SK-N-SH (cell line): ENCODE data around the gene DEXI. TPM values are rescaled to one million over a fixed set of nuclear protein-coding genes. Genes with fewer than 3 reads are reported as not detected.

Experiments used
- CTCF ChIA-PET: fragments of 300-600, 350-600 bp; formaldehyde crosslinking; extraction: SDS; loops from one replicate; lab custom pipeline; 2021; lab: Yijun Ruan, JAX
- POLR2A ChIA-PET: fragments of 350-600 bp; sonication (Branson Sonifier 250); formaldehyde crosslinking; extraction: SDS; loops from one replicate; lab custom pipeline; 2020; ENCODE audit warnings: antibody characterized with exemption, inconsistent platforms; lab: Yijun Ruan, JAX
- DNase-seq: peaks from one replicate; pipeline ENCODE4 v3.0.0; 2012
- H2AFZ ChIP-seq: fragments of 200-600 bp; sonication (generic); 2 replicates; pipeline ENCODE4 v1.8.1; 2016; ENCODE audit warnings: antibody characterized with exemption, mild to moderate bottlenecking, low read depth
- H3F3A ChIP-seq: fragments of 200-600 bp; sonication (generic); replicated peaks from 2 replicates; pipeline ENCODE3; 2016; ENCODE audit warnings: antibody characterized with exemption, mild to moderate bottlenecking; ENCODE audit not compliant: insufficient read depth
- H3K27ac ChIP-seq, 2 experiments: fragments of 200-500 bp in 1 of 2; fragments of 200-600 bp in 1 of 2; sonication (Bioruptor generic) in 1 of 2; sonication (generic), shearing (Covaris generic) in 1 of 2; 2 replicates each; pipeline versions ENCODE4 v1.5.1 to v1.6.1; 2014 to 2016; ENCODE audit warnings: low read depth in 2 of 2, inconsistent platforms in 1 of 2, low read length in 1 of 2, mild to moderate bottlenecking in 1 of 2, mixed read lengths in 1 of 2
- H3K27me3 ChIP-seq: fragments of 200-600 bp; sonication (generic), shearing (Covaris generic); 2 replicates; pipeline ENCODE4 v1.6.1; 2016; ENCODE audit warnings: mixed run types; ENCODE audit not compliant: insufficient read depth
- H3K36me3 ChIP-seq, 2 experiments: fragments of 200-500 bp in 1 of 2; fragments of 200-600 bp in 1 of 2; sonication (Bioruptor generic) in 1 of 2; sonication (generic) in 1 of 2; replicated peaks in 1 of 2; 2 replicates each; pipeline versions ENCODE3 to v1.5.1; 2014 to 2016; ENCODE audit warnings: low read length in 1 of 2, mild to moderate bottlenecking in 1 of 2; ENCODE audit not compliant: insufficient read depth in 2 of 2, control insufficient read depth in 1 of 2
- H3K4me1 ChIP-seq, 2 experiments: fragments of 200-500 bp in 1 of 2; fragments of 200-600 bp in 1 of 2; sonication (Bioruptor generic) in 1 of 2; sonication (generic), shearing (Covaris generic) in 1 of 2; 2 replicates each; pipeline versions ENCODE4 v1.5.1 to v1.6.1; 2014 to 2016; ENCODE audit warnings: low read depth in 1 of 2, low read length in 1 of 2, mixed run types in 1 of 2; ENCODE audit not compliant: insufficient read depth in 2 of 2, control insufficient read depth in 1 of 2
- H3K4me2 ChIP-seq: fragments of 200-600 bp; sonication (generic), shearing (Covaris generic); 2 replicates; pipeline ENCODE4 v1.6.1; 2017; ENCODE audit warnings: mixed run types
- H3K4me3 ChIP-seq, 2 experiments: fragments of 200-500 bp in 1 of 2; fragments of 200-600 bp in 1 of 2; sonication (Bioruptor generic) in 1 of 2; sonication (generic), shearing (Covaris generic) in 1 of 2; 2 replicates each; pipeline versions ENCODE4 v1.5.1 to v1.8.1; 2014 to 2016; ENCODE audit warnings: low read depth in 2 of 2, inconsistent platforms in 1 of 2, low read length in 1 of 2, mild to moderate bottlenecking in 1 of 2, mixed read lengths in 1 of 2, moderate library complexity in 1 of 2
- H3K79me2 ChIP-seq: fragments of 200-600 bp; sonication (generic); 2 replicates; pipeline ENCODE4 v1.8.1; 2017; ENCODE audit warnings: mild to moderate bottlenecking; ENCODE audit not compliant: insufficient read depth
- H3K9ac ChIP-seq: fragments of 200-600 bp; sonication (generic); 2 replicates; pipeline ENCODE4 v1.6.1; 2017; ENCODE audit warnings: mixed run types
- H3K9me2 ChIP-seq: fragments of 200-600 bp; sonication (generic); 2 replicates; pipeline ENCODE4 v1.6.1; 2017; ENCODE audit warnings: mixed run types
- H3K9me3 ChIP-seq: fragments of 200-600 bp; sonication (generic); 2 replicates; pipeline ENCODE4 v1.6.1; 2017; ENCODE audit warnings: mixed run types, mild to moderate bottlenecking, moderate library complexity
- H4K20me1 ChIP-seq: fragments of 200-600 bp; sonication (generic); 2 replicates; pipeline ENCODE4 v1.6.1; 2017; ENCODE audit warnings: mild to moderate bottlenecking, mixed run types; ENCODE audit not compliant: insufficient read depth
- ELF1 ChIP-seq: IDR thresholded peaks from 2 replicates; pipeline ENCODE4 v1.4.0; 2012
- EP300 ChIP-seq, 2 experiments: IDR thresholded peaks; 2 replicates each; pipeline versions ENCODE4 v1.4.0 to v1.6.1; 2012; ENCODE audit warnings: borderline replicate concordance in 1 of 2, low read depth in 1 of 2, low read length in 1 of 2
- EZH2phosphoT487 ChIP-seq: fragments of 200-600 bp; sonication (generic); IDR thresholded peaks from 2 replicates; pipeline ENCODE4 v1.6.1; 2017; ENCODE audit warnings: low read depth, mixed run types, mild to moderate bottlenecking, antibody characterized with exemption, moderate library complexity, borderline replicate concordance
- FOXJ3 ChIP-seq: sonication (generic); formaldehyde crosslinking; IDR thresholded peaks from 2 replicates; pipeline ENCODE4 v1.5.1; 2020; ENCODE audit warnings: mild to moderate bottlenecking, missing genetic modification reagents
- FOXM1 ChIP-seq: IDR thresholded peaks from 2 replicates; pipeline ENCODE4 v1.4.0; 2012; ENCODE audit warnings: low read depth, mild to moderate bottlenecking
- GABPA ChIP-seq: IDR thresholded peaks from 2 replicates; pipeline ENCODE4 v1.4.0; 2012; ENCODE audit warnings: low read depth, mild to moderate bottlenecking
- GATA2 ChIP-seq: sonication (generic); formaldehyde crosslinking; IDR thresholded peaks from 2 replicates; pipeline ENCODE4 v1.5.0; 2020; ENCODE audit warnings: mild to moderate bottlenecking, missing genetic modification reagents
- JUND ChIP-seq: IDR thresholded peaks from 2 replicates; pipeline ENCODE4 v1.4.0; 2012
- REST ChIP-seq: IDR thresholded peaks from 2 replicates; pipeline ENCODE4 v1.6.1; 2012; ENCODE audit warnings: mild to moderate bottlenecking, low read depth, low read length, moderate library complexity
- SIN3A ChIP-seq: IDR thresholded peaks from 2 replicates; pipeline ENCODE4 v1.6.1; 2012; ENCODE audit warnings: low read depth, mild to moderate bottlenecking, low read length, moderate library complexity, borderline replicate concordance
- SMC3 ChIP-seq: IDR thresholded peaks from 2 replicates; pipeline ENCODE4 v1.6.1; 2012; ENCODE audit warnings: low read depth, low read length, improper control_type of control experiment
- TAF1 ChIP-seq: IDR thresholded peaks from 2 replicates; pipeline ENCODE4 v1.6.1; 2012; ENCODE audit warnings: low read depth, mild to moderate bottlenecking, low read length, moderate library complexity, borderline replicate concordance
- TCF12 ChIP-seq: IDR thresholded peaks from 2 replicates; pipeline ENCODE4 v1.4.0; 2012
- USF2 ChIP-seq: fragments of 150-350 bp; IDR thresholded peaks from 2 replicates; pipeline ENCODE4 v1.6.1; 2017; ENCODE audit warnings: antibody characterized with exemption, low read length, low read depth, borderline replicate concordance
- WGBS: methylation state at CpG from one replicate; pipeline ENCODE4 v1.1.6; 2017; ENCODE audit warnings: low lambda C conversion rate; 5-methylcytosine and 5-hydroxymethylcytosine counted together
- polyA plus RNA-seq, 3 experiments: library from polyadenylated mRNA; depleted of rRNA; stranded (reverse); fragments of >200 nt; gene quantifications; 2 replicates each; pipeline ENCODE4 v1.2.3, GENCODE V29; 2012
- TF ChIP-seq, protein P1 (sequence below): IDR thresholded peaks from 2 replicates; pipeline ENCODE4 v1.4.0; 2012; ENCODE audit warnings: low read depth, borderline replicate concordance
- TF ChIP-seq, protein P2 (sequence below): IDR thresholded peaks from 2 replicates; pipeline ENCODE4; 2012
- TF ChIP-seq, protein P3 (sequence below): IDR thresholded peaks from 2 replicates; pipeline ENCODE4 v1.4.0; 2012; ENCODE audit warnings: low read depth
- TF ChIP-seq, protein P4 (sequence below): fragments of 150-350 bp; IDR thresholded peaks from 2 replicates; pipeline ENCODE4 v1.6.1; 2016; ENCODE audit warnings: mild to moderate bottlenecking, low read depth, low read length

Gene DEXI
- polyA plus RNA-seq, 1 of the 3 experiments (the other 2 are of a cell fraction) = 55.5 TPM

GRCh38 chr16:10926867-10927266 lies 15.4 kb downstream of the DEXI start:
- Histone ChIP-seq H3K9ac (no peak overlapping the region), H3K4me3 (no peak overlapping the region), H3K4me1 (peaks cover 0 to 5% of the 10 kb centered on the region in 2 experiments; a peak in 1 of 4 replicates), H3K9me3 (no peaks in the 10 kb centered on the region), H3K36me3 (peaks cover 5 to 22% of the 10 kb centered on the region in 2 experiments), H3K27me3 (no peaks in the 10 kb centered on the region), H3K9me2 (no peaks in the 10 kb centered on the region), H3F3A (no peaks in the 10 kb centered on the region), H4K20me1 (peaks cover 20% of the 10 kb centered on the region), H2AFZ (no peak overlapping the region), H3K4me2 (no peak overlapping the region), H3K79me2 (0 out of 2 replicates have a peak, but pooled peaks cover 4% of the 10 kb centered on the region), H3K27ac (no peak overlapping the region)
- ChIA-PET POLR2A (no interaction called here), CTCF (interaction anchor here (1.6 kb wide), 1 partner anchor 8 kb away, joined by 9 read pairs; no protein-coding TSS in a partner anchor)
- WGBS = 91% methylated on average over 5 of the region's 5 CpGs
- TF ChIP-seq, protein P1, sequence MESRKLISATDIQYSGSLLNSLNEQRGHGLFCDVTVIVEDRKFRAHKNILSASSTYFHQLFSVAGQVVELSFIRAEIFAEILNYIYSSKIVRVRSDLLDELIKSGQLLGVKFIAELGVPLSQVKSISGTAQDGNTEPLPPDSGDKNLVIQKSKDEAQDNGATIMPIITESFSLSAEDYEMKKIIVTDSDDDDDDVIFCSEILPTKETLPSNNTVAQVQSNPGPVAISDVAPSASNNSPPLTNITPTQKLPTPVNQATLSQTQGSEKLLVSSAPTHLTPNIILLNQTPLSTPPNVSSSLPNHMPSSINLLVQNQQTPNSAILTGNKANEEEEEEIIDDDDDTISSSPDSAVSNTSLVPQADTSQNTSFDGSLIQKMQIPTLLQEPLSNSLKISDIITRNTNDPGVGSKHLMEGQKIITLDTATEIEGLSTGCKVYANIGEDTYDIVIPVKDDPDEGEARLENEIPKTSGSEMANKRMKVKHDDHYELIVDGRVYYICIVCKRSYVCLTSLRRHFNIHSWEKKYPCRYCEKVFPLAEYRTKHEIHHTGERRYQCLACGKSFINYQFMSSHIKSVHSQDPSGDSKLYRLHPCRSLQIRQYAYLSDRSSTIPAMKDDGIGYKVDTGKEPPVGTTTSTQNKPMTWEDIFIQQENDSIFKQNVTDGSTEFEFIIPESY = no peak
- TF ChIP-seq, protein P2, sequence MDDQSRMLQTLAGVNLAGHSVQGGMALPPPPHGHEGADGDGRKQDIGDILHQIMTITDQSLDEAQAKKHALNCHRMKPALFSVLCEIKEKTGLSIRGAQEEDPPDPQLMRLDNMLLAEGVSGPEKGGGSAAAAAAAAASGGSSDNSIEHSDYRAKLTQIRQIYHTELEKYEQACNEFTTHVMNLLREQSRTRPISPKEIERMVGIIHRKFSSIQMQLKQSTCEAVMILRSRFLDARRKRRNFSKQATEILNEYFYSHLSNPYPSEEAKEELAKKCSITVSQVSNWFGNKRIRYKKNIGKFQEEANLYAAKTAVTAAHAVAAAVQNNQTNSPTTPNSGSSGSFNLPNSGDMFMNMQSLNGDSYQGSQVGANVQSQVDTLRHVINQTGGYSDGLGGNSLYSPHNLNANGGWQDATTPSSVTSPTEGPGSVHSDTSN = no peak
- no peak for TF ChIP-seq FOXJ3 (CRISPR knock-in tag)
- no peak for TF ChIP-seq JUND
- TF ChIP-seq, protein P3, sequence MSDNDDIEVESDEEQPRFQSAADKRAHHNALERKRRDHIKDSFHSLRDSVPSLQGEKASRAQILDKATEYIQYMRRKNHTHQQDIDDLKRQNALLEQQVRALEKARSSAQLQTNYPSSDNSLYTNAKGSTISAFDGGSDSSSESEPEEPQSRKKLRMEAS = no peak
- no peak for TF ChIP-seq FOXM1
- no peak for TF ChIP-seq GATA2 (CRISPR knock-in tag)
- TF ChIP-seq SIN3A = no peak
- TF ChIP-seq TCF12 = no peak
- no peak for TF ChIP-seq ELF1
- no peak for TF ChIP-seq EP300 (IDR thresholded peaks at IDR 0.05; ENCODE audit: borderline replicate concordance in 1 of 2, low read depth in 1 of 2, low read length in 1 of 2)
- TF ChIP-seq TAF1 = no peak
- no peak for TF ChIP-seq EZH2phosphoT487
- no peak for TF ChIP-seq GABPA
- TF ChIP-seq, protein P4, sequence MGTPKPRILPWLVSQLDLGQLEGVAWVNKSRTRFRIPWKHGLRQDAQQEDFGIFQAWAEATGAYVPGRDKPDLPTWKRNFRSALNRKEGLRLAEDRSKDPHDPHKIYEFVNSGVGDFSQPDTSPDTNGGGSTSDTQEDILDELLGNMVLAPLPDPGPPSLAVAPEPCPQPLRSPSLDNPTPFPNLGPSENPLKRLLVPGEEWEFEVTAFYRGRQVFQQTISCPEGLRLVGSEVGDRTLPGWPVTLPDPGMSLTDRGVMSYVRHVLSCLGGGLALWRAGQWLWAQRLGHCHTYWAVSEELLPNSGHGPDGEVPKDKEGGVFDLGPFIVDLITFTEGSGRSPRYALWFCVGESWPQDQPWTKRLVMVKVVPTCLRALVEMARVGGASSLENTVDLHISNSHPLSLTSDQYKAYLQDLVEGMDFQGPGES = no peak
- TF ChIP-seq REST = no peak
- TF ChIP-seq USF2 = no peak
- no peak for TF ChIP-seq SMC3
- DNase-seq = no peak
